ENCODE results near the gene SETSIP.
"Not testable (repeated sequence)": the region's sequence is repeated elsewhere in the genome, so short reads cannot be mapped to it uniquely, and the experiment has no call there.

The SETSIP gene

DNA sequence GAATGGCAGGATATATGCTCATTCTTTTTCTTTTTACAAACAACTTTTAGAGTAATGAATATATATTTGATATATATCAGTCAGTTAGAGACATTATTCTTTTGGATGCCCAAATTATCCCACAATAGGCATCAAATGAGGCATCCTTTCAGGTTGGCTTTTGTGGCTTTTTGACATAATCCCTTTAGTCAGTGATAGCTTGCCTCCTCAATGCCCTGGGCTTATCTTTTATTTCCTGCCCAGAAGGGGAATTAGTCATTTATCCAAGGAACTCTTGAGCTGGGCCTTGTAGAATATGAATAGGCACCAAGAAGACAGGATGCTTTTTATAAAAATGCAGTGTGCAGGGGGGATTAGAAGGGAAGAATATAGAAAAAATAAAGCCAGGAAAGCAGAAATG is 23.3 kb downstream of the SETSIP start:
- no peak for DNase-seq (ENCODE audit: low read depth)

GRCh38 chr1:92045766-92046495 is 29.3 kb downstream of the SETSIP start:
- no peak for DNase-seq (ENCODE audit: low read depth)

DNA sequence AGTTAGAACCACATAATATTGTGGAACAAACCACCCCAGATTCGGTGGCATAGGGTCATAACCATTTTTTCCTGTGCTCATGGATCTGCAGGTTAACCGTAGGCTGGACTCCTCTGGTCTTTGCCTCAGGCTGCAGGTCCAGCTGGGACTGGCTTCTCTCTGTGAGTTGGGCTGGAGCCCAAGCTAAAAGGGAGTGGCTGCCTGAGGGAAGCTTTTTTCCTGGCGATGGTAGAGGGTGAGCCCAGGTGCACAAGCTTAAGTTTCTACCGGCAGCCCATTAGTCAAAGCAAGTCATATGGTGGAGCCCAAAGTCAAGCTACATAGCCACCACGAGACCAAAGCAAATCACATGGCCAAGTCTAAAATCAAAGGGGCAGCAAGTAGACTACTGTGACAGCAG is 31.6 kb downstream of the SETSIP start:
- no peak for DNase-seq (ENCODE audit: low read depth)

DNA sequence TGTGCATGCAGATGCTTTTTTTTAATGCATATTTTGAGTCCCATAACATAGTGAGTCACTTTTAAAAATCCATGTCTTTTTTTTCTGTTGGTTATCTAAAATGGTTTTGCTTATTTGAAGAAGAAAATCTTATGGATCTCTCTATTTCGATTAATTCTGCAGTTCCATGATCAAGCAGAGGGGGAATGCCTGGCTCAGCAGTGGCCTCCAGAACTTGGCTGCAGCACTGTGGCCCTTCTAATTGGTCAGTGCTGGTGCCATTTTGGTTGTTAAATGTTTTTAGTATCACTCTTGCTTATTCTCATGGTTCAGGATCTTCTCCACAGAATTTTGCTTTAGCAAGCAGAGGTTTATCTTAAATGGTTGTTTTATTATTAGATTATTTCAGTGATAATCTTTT is 34.2 kb downstream of the SETSIP start:
- no peak for DNase-seq (ENCODE audit: low read depth)

- no peak for DNase-seq (ENCODE audit: low read depth)
Observed at GRCh38 chr1:92038695-92039346, 36.4 kb downstream of the SETSIP start.

GRCh38 chr1:92037400-92037799 is 37.8 kb downstream of the SETSIP start:
- DNase-seq (ENCODE audit: low read depth): no peak

- DNase-seq (ENCODE audit: low read depth): no peak
Observed at GRCh38 chr1:92031281-92032110, 43.7 kb downstream of the SETSIP start.

DNA sequence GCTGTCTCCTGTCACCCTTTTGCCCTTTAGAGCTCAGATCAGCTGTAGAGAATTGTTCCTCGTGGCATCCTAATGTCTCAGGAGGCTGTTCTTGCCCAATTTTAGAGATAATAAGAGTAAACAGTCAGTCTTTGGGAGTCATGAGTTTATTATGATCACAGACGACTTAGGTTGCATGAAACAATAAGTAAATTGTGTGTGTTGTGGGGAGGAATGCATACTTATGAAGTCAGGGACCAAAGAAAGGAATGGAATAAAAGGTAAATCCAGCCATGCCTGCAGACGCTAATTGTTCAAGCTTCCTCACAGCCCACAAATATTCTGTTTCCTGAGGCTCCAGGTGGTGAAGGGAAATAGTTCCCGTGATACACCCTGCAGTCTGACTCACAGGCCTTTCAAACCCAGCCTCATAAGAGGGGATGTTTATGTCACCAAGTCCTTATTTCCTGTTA is 44.5 kb downstream of the SETSIP start:
- no peak for DNase-seq (ENCODE audit: low read depth)

- no peak for DNase-seq (ENCODE audit: low read depth)
Observed at GRCh38 chr1:92029241-92029922, 45.8 kb downstream of the SETSIP start.

DNA sequence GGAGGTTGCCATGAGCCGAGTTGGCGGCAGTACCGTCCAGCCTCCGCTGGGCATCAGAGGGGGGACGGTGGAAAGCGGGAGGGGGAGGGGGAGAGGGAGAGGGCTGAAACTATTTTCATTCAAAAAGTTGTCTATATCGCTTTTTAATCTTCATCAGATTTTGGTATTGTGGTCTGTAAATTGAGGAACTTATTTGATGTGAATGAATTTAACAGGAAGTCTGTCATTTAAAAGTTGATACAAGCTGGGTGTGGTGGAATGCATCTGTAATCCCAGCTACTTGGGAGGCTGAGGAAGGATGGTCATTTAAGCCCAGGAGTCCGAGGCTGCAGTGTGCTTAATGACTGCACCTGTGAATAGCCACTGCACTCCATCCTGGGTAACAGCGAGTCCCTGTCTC is 48.4 kb downstream of the SETSIP start:
- DNase-seq (ENCODE audit: low read depth): no peak

DNA sequence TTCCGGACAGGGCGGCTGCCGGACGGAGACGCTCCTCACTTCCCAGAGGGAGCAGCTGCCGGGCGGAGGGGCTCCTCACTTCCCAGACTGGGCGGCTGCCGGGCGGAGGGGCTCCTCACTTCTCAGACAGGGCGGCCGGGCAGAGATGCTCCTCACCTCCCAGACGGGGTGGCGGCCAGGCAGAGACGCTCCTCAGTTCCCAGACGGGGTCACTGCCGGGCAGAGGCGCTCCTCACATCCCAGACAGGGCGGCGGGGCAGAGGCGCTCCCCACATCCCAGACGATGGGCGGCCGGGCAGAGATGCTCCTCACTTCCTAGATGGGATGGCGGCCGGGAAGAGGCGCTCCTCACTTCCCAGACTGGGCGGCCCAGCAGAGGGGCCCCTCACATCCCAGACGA is 49.2 kb downstream of the SETSIP start:
- DNase-seq (ENCODE audit: low read depth): not testable (repeated sequence)

Data from stimulated activated CD8-positive, alpha-beta memory T cell treated with anti-CD3 and anti-CD28 coated beads, Interleukin-4, amount 100 ng/mL, for 24 hours (primary cell).